Naive B cell (primary cell): Measurements from ENCODE around the gene PDSS2. TPM values are rescaled to one million over a fixed set of nuclear protein-coding genes. Genes with fewer than 3 reads are reported as not detected.

ENCODE experiments used
- ATAC-seq, 2 donors: fragments of 150-1000 bp; cut with Tn5 transposase; 2 replicates each; pipeline ENCODE4 v1.10.0; 2021; ENCODE audit warnings: low read depth in 2 of 2, mild to moderate bottlenecking in 2 of 2, moderate library complexity in 2 of 2
- DNase-seq: peaks from one replicate; pipeline ENCODE4 v3.0.0; 2022
- H3K27ac Mint-ChIP-seq, 6 donors: one replicate each; pipeline ENCODE4 v1.8.0; 2020 to 2022; ENCODE audit warnings: mild to moderate bottlenecking in 6 of 6, mixed read lengths in 6 of 6, moderate library complexity in 5 of 6, inconsistent platforms in 2 of 6
- H3K27me3 Mint-ChIP-seq, 3 donors: one replicate each; pipeline ENCODE4 v1.8.0; 2021 to 2022; ENCODE audit warnings: mixed read lengths in 3 of 3, mild to moderate bottlenecking in 1 of 3
- H3K36me3 Mint-ChIP-seq, 2 donors: one replicate each; pipeline ENCODE4 v1.8.0; 2020 to 2022; ENCODE audit warnings: mixed read lengths in 2 of 2, inconsistent platforms in 1 of 2, mild to moderate bottlenecking in 1 of 2
- H3K4me1 Mint-ChIP-seq, 3 donors: one replicate each; pipeline ENCODE4 v1.8.0; 2020 to 2022; ENCODE audit warnings: mixed read lengths in 3 of 3, inconsistent platforms in 1 of 3, mild to moderate bottlenecking in 1 of 3, moderate library complexity in 1 of 3
- H3K4me3 Mint-ChIP-seq, 8 donors: one replicate each; pipeline ENCODE4 v1.8.0; 2020 to 2022; ENCODE audit warnings: mild to moderate bottlenecking in 8 of 8, mixed read lengths in 8 of 8, moderate library complexity in 8 of 8, inconsistent platforms in 2 of 8
- H3K9me3 Mint-ChIP-seq, 7 donors: one replicate each; pipeline ENCODE4 v1.8.0; 2020 to 2022; ENCODE audit warnings: mixed read lengths in 7 of 7, mild to moderate bottlenecking in 5 of 7, inconsistent platforms in 2 of 7, moderate library complexity in 1 of 7
- polyA plus RNA-seq, 6 donors: library from polyadenylated mRNA; unstranded; fragments of 300-500 nt; fragmentation: Illumina TruSeq; gene quantifications; one replicate each; pipeline ENCODE4 v1.2.3, GENCODE V29; 2021; ENCODE audit warnings: low read depth in 6 of 6

The PDSS2 gene
- polyA plus RNA-seq, 6 donors from 2014 or later: 11.5 to 19.7 (median 16.6) TPM

DNA sequence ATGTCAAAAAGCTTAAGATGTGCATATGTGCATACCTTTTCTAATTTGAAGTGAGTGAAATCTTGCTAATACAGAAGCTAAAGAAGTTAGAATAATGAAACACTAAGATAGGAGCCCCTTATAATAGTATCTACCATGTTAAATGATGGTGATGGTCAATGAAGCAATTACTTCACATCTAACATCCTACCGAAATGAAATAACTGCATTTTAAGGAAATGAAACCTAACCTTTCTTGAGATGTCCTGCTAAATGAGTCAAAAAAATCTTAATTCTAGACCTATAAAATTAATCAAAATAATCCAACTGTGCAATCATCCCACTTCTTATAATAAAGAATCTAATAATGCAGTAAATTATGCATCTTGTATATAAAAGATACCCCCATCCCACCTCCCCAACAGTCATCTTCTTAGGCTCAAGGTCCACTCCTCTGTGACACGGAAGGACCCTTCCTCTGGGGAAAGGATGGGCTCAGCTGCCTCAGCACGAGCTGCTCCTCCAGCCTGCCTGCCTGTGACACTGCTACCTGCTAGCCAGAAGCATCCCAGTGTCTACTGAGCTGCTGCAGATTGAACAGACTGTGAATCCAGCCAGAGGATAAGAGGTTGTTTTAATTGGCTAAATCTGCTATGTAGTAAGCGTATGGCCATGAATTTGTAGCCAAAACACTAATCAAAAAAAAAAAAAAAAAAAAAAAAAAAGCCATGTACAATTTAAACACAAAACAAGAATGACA lies 214.5 kb downstream of the PDSS2 start:
- H3K4me1 Mint-ChIP-seq: peaks cover 0 to 9% (median 7%) of the 10 kb centered on the region in 3 donors
- no peaks in the 10 kb centered on the region for H3K27me3 Mint-ChIP-seq
- H3K4me3 Mint-ChIP-seq: no peak overlapping the region
- no peaks in the 10 kb centered on the region for H3K9me3 Mint-ChIP-seq
- no peaks in the 10 kb centered on the region for H3K36me3 Mint-ChIP-seq
- ATAC-seq (no peak), DNase-seq (no peak)
- peak overlapping the region in 3 of 6 donors; percentile 18 to 78 (median 28) for H3K27ac Mint-ChIP-seq

DNA sequence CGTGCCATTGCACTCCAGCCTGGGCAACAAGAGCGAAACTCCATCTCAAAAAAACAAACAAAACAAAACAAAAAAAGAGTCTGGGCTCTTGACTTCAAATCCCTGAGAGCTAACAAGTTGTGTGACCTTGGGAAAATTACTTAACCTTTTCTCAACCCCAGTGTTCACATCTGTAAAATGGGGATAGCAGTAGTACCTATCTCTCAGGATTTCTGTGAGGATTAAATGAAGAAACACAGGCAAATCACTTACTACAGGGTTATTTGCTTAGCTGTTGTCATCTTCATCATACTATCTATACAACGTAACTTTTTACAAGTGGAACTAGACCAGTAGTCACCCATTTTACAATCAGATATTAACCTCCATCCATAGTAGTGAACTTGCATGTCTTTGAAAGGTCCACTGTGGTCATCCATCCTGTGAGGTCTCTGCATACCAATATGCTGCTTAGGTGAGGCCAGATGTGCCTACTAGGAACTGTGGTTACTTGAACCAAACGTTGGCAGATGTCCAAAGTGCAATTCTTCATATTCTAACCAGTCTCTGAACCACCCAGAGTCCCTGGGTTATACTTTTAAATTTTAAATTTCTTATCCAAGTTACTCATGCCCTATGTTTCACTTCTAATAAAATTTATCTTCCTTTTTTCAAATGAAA lies 215.2 kb downstream of the PDSS2 start:
- no peak for ATAC-seq
- Mint-ChIP-seq H3K9me3 (no peaks in the 10 kb centered on the region), H3K4me3 (no peak overlapping the region), H3K27ac (peak overlapping the region in 1 of 6 donors; percentile 28), H3K27me3 (no peaks in the 10 kb centered on the region), H3K4me1 (peaks cover 0 to 9% (median 7%) of the 10 kb centered on the region in 3 donors), H3K36me3 (no peaks in the 10 kb centered on the region)
- no peak for DNase-seq

DNA sequence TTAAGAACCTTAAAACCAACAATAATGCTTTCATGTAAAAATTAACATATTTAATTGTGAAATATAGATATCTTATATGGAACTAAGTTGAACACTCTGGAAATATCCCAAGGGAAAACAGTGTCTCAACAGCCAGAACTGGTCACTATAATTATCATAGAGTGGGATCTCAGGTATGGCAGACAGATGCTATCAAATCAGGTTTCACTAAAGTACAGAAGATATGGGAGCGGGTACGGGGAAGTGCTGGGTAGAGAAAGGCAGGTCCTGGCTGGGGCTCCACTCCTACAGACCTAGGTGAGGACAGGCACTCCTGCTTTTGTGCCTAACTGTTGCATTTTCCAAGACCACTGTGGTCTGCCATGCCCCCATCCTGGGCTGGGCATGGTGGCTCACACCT lies 215.9 kb downstream of the PDSS2 start:
- no peak for ATAC-seq

DNA sequence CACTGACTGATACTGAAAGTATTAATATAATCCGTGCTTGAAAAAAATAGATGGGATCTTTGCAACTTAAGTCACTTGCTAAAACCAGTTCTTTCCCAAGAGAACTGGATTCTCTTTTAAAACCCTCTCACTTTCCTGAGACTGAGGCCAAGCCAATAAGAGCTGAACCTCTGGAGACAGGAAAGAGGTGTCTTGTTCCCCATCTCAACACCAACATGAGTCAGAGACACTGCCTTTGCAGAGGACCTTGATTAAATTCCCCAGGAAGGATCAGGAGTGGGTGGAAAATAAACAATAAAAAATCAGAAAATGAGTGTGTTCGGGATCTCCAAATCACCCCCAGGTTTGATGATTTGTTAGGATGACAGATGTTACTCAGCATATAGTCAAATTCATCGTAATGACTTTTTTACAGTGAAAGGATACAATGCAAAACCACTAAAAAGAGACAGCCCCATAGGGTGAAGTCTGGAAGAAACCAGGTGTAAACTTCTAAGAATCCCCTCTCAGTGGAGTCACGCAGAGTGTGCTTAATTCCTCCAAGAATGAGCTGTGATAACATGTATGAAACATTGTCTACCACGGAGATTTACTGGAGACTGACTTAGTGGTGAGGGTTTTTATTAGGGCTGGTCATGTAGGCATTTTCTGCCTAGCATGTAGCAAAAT lies 221.2 kb downstream of the PDSS2 start:
- H3K36me3 Mint-ChIP-seq: peaks cover 26 to 27% of the 10 kb centered on the region in 2 donors
- ATAC-seq (no peak), DNase-seq (no peak)
- no peak overlapping the region for H3K4me3 Mint-ChIP-seq
- no peaks in the 10 kb centered on the region for H3K4me1 Mint-ChIP-seq
- H3K27ac Mint-ChIP-seq: no peak overlapping the region
- H3K27me3 Mint-ChIP-seq: no peaks in the 10 kb centered on the region
- H3K9me3 Mint-ChIP-seq: peaks cover 6 to 22% (median 13%) of the 10 kb centered on the region in 7 donors

More for the DNA sequence above, 215.9 kb downstream of the PDSS2 start:
- no peak for DNase-seq
- no peaks in the 10 kb centered on the region for H3K36me3 Mint-ChIP-seq
- H3K27me3 Mint-ChIP-seq: no peaks in the 10 kb centered on the region
- H3K4me1 Mint-ChIP-seq: peaks cover 0 to 9% (median 7%) of the 10 kb centered on the region in 3 donors
- no peak overlapping the region for H3K27ac Mint-ChIP-seq
- H3K4me3 Mint-ChIP-seq: no peak overlapping the region
- no peaks in the 10 kb centered on the region for H3K9me3 Mint-ChIP-seq

DNA sequence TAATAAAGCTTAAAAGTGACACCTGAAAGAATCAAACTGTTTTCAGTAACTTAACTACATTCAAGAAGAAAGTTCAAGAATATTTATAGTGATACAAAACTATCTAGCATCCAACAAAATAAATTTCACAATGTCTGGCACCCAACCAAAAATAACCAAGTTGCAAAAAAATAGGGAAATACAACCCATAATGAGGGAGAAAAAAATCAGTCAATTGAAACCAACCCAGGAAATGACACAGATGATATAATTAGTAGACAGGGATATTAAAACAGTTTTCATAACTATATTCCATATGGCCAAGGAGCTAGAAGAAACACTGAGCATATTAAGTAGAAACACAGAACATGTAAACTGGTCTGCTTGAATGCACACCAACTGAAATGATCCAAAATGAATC lies 223.9 kb downstream of the PDSS2 start:
- H3K27me3 Mint-ChIP-seq: no peaks in the 10 kb centered on the region

DNA sequence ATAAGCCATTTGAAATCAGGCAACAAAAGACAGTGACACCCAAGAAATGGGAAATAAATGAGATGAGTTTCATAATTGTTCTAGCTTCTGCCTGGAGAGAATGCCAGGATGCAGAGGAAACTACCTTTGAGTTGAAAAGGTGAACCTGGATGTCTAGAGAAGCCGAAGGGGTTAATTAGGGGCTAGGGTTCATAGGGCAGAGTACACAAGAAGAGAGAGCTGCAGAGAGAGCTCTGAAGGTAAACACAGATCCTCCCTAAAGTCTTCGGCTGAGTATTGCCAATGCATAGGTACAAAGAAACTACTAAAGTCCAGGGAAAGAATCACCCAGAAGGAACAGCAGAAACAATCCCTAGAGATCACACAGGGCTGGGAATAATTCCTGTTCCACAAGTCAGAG lies 224.4 kb downstream of the PDSS2 start:
- ATAC-seq: no peak
- peaks cover 27 to 28% of the 10 kb centered on the region in 2 donors for H3K36me3 Mint-ChIP-seq
- no peak for DNase-seq

More for the DNA sequence above, 223.9 kb downstream of the PDSS2 start:
- H3K9me3 Mint-ChIP-seq: peaks cover 6 to 22% (median 13%) of the 10 kb centered on the region in 7 donors
- ATAC-seq (no peak), DNase-seq (no peak)
- H3K27ac Mint-ChIP-seq: no peak overlapping the region
- no peak overlapping the region for H3K4me3 Mint-ChIP-seq
- H3K4me1 Mint-ChIP-seq: no peaks in the 10 kb centered on the region
- H3K36me3 Mint-ChIP-seq: peaks cover 27 to 28% of the 10 kb centered on the region in 2 donors

DNA sequence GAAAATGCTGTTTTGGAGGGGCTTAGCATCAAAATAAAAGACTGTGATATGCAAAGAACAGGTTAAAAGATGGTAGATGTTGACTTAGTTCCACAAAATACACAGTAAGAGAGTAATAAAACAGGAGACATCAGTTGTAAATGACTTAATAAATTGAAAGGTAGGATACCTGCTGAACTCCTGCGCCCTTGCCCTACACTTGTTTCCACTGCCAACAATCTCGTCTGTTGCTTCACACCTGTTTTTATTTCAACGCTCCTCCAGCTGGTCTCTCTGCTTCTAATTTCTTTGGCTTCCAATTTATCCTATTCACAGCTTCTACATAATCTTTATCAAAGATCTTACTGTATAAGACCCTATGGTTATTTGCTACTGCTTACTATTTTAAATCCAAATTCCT lies 228.1 kb downstream of the PDSS2 start:
- ATAC-seq (no peak), DNase-seq (no peak)
- Mint-ChIP-seq H3K4me3 (no peak overlapping the region), H3K27ac (no peak overlapping the region), H3K4me1 (peaks cover 0 to 2% (median 0%) of the 10 kb centered on the region in 3 donors), H3K9me3 (peaks cover 6 to 15% (median 9%) of the 10 kb centered on the region in 7 donors), H3K36me3 (peaks cover 19 to 23% of the 10 kb centered on the region in 2 donors), H3K27me3 (no peaks in the 10 kb centered on the region)

More for the DNA sequence above, 224.4 kb downstream of the PDSS2 start:
- Mint-ChIP-seq H3K27ac (no peak overlapping the region), H3K4me1 (no peaks in the 10 kb centered on the region), H3K27me3 (no peaks in the 10 kb centered on the region), H3K4me3 (no peak overlapping the region), H3K9me3 (peaks cover 6 to 22% (median 13%) of the 10 kb centered on the region in 7 donors)

DNA sequence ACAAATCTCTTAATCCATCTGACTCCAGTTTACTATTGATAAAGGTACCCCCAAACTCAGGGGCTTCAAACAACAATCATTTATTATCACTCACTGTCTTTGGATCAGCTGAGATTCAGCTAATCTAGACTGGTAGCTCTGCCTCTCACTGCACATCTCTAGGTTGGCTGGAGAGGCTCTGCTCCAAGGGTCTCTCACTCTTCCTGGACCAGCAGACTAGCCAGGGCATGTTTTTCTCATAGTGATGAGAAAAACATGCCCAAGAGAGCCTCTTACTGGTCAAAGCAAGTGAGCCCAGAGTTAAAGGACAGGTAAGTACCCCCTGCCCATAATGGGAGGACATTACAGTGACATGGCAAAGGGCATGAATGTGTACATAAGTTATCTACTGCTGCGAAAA lies 228.9 kb downstream of the PDSS2 start:
- Mint-ChIP-seq H3K27ac (peak overlapping the region in 1 of 6 donors; percentile 33), H3K9me3 (peaks cover 0 to 7% (median 2%) of the 10 kb centered on the region in 7 donors), H3K27me3 (no peaks in the 10 kb centered on the region), H3K4me1 (peaks cover 0 to 4% (median 0%) of the 10 kb centered on the region in 3 donors), H3K4me3 (no peak overlapping the region), H3K36me3 (peaks cover 15 to 19% of the 10 kb centered on the region in 2 donors)
- no peak for DNase-seq
- ATAC-seq: no peak

DNA sequence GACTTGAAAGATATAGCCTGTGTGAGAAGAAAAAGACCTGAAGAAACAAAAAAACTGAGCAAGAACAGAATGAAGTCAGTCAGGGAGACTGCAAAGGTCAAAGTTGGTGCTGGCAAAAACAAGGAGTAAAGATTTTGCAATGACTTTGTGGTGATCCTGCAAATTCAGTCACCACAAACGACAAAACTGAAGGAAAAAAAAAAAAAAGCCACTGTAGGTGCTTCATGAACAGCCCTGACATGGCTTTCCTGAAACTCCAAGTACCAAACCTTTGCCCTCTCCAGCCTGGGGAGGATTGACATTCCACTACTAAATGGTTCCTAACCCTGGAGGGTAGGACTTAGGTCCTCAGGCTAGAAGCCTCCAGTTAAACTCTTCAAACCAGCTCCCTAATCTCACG lies 229.3 kb downstream of the PDSS2 start:
- peaks cover 10 to 14% of the 10 kb centered on the region in 2 donors for H3K36me3 Mint-ChIP-seq
- DNase-seq (no peak), ATAC-seq (no peak)
- H3K4me1 Mint-ChIP-seq: peaks cover 0 to 4% (median 0%) of the 10 kb centered on the region in 3 donors
- H3K9me3 Mint-ChIP-seq: peaks cover 0 to 4% (median 0%) of the 10 kb centered on the region in 7 donors
- peak overlapping the region in 1 of 6 donors; percentile 33 for H3K27ac Mint-ChIP-seq
- H3K4me3 Mint-ChIP-seq: no peak overlapping the region
- no peaks in the 10 kb centered on the region for H3K27me3 Mint-ChIP-seq

DNA sequence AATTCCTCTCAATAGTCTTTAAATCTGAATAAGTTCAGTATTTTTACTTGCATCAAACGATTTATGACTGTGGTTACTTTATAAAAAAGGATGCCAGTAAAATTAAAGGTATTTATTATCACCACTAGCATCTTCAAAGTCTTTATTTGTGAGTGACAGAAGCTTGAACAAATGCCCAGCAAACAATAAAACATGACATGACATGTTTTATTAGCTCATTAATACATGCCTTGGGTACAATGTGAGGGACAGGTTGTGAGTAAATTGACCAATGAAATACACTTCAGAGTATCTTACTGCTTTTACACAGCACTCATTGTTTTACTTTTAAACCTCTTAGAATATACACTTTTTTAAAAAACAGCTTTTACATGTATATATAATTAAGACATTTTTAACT lies 230.6 kb downstream of the PDSS2 start:
- Mint-ChIP-seq H3K27ac (no peak overlapping the region), H3K27me3 (no peaks in the 10 kb centered on the region), H3K4me1 (peaks cover 0 to 4% (median 0%) of the 10 kb centered on the region in 3 donors), H3K9me3 (peaks cover 0 to 1% (median 0%) of the 10 kb centered on the region in 7 donors), H3K36me3 (peaks cover 8 to 9% of the 10 kb centered on the region in 2 donors), H3K4me3 (no peak overlapping the region)
- ATAC-seq (no peak), DNase-seq (no peak)

DNA sequence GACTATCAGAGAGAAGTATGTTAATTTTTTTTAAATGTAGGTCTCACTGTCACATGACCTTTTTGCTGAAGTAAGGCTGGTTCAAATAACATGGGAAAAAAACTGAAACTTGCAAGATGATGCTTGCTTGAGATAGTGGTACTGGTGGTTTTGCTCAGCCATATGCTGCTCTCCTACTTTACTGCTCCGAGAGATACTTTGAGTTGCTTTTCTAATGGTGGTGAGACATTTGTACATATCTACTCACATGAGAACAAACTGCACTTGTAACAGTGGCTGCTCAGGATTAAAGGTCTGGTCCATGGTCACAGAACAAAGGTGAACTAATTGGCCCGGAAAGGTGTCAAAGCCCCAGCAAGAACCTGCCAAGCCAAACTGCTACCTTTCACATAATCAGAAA lies 237.8 kb downstream of the PDSS2 start:
- H3K9me3 Mint-ChIP-seq: no peaks in the 10 kb centered on the region

DNA sequence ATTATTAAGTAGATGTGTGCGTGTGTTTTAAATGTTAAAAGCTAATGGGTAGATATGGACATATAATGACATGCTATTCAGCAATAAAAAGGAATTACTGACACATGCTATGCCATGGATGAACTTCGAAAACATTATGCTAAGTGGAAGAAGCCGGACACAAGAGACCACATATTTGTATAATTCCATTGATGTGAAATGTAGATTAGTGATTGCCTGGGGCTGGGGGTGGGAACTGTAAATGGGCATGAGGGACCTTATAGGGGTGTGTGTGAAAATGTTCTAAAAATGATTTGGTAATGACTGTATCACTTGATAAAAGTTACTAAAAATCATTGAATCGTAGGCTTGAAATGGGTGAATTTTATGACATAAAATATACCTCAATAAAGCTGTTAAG lies 239.5 kb downstream of the PDSS2 start:
- Mint-ChIP-seq H3K27me3 (no peaks in the 10 kb centered on the region), H3K27ac (no peak overlapping the region), H3K36me3 (peaks cover 0 to 5% of the 10 kb centered on the region in 2 donors), H3K4me1 (no peaks in the 10 kb centered on the region), H3K4me3 (no peak overlapping the region), H3K9me3 (no peaks in the 10 kb centered on the region)
- DNase-seq (no peak), ATAC-seq (no peak)

More for the DNA sequence above, 237.8 kb downstream of the PDSS2 start:
- no peak overlapping the region for H3K27ac Mint-ChIP-seq
- peaks cover 7 to 10% of the 10 kb centered on the region in 2 donors for H3K36me3 Mint-ChIP-seq
- peaks cover 0 to 4% (median 0%) of the 10 kb centered on the region in 3 donors for H3K4me1 Mint-ChIP-seq
- no peak for ATAC-seq
- no peak overlapping the region for H3K4me3 Mint-ChIP-seq
- DNase-seq: no peak
- H3K27me3 Mint-ChIP-seq: no peaks in the 10 kb centered on the region

DNA sequence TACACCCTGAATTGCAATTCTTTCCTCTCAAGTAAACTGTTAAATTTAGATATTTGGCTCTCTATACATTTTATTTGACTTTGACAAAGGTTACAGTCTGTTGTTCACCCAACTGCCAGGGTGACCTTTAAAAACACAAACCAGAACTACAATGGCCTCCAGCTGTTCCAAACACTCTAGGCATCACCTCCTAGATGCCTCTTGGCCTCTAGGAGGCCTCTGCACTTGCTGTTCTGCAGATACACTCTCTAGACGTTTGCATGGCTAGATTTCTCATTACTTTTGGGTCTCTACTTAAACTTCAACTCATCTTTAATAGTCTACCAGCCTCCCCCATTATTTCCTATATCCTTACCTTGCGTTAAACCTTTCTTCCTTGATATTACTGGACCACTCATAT lies 241.2 kb downstream of the PDSS2 start:
- ATAC-seq: no peak
- DNase-seq: no peak
- H3K27me3 Mint-ChIP-seq: no peaks in the 10 kb centered on the region
- H3K4me3 Mint-ChIP-seq: no peak overlapping the region
- H3K27ac Mint-ChIP-seq: peak overlapping the region in 1 of 6 donors; percentile 44
- H3K9me3 Mint-ChIP-seq: no peaks in the 10 kb centered on the region
- no peaks in the 10 kb centered on the region for H3K4me1 Mint-ChIP-seq
- H3K36me3 Mint-ChIP-seq: peaks cover 0 to 5% of the 10 kb centered on the region in 2 donors
